ENCODE results near the gene CLPSL2.

CLPSL2 gene

GRCh38 chr6:35787266-35788218 is 11.1 kb downstream of the CLPSL2 start:
- DNase-seq (ENCODE audit: low read depth), result no peak

- no peak for DNase-seq (ENCODE audit: low read depth)
Observed at GRCh38 chr6:35788423-35788982, 12.1 kb downstream of the CLPSL2 start.

GRCh38 chr6:35790683-35791082 is 14.3 kb downstream of the CLPSL2 start:
- DNase-seq (ENCODE audit: low read depth), result no peak

- no peak for DNase-seq (ENCODE audit: low read depth)
Observed at GRCh38 chr6:35794536-35795452, 18.4 kb downstream of the CLPSL2 start.

- no peak for DNase-seq (ENCODE audit: low read depth)
Observed at GRCh38 chr6:35795453-35796071, 19.2 kb downstream of the CLPSL2 start.

GRCh38 chr6:35796236-35796635 is 19.8 kb downstream of the CLPSL2 start:
- DNase-seq (ENCODE audit: low read depth), result no peak

GRCh38 chr6:35797837-35798526 is 21.6 kb downstream of the CLPSL2 start:
- DNase-seq (ENCODE audit: low read depth), result no peak

GRCh38 chr6:35798706-35799105 is 22.3 kb downstream of the CLPSL2 start:
- DNase-seq (ENCODE audit: low read depth), result no peak

GRCh38 chr6:35801148-35801547 is 24.8 kb downstream of the CLPSL2 start:
- DNase-seq (ENCODE audit: low read depth), result no peak

GRCh38 chr6:35804996-35805736 is 28.8 kb downstream of the CLPSL2 start, which contains the start of gene LHFPL5:
LHFPL5 (plus strand) TSS chr6:35805352; CDS start chr6:35805671, 319 bp downstream.
- DNase-seq (ENCODE audit: low read depth), result no peak

GRCh38 chr6:35808688-35809087 is 32.3 kb downstream of the CLPSL2 start:
- DNase-seq (ENCODE audit: low read depth), result no peak

GRCh38 chr6:35809809-35810208 is 33.4 kb downstream of the CLPSL2 start:
- DNase-seq (ENCODE audit: low read depth), result no peak

- peak; percentile 24 for DNase-seq (ENCODE audit: low read depth)
Observed at GRCh38 chr6:35810971-35811698, 34.7 kb downstream of the CLPSL2 start.

GRCh38 chr6:35811699-35811995 is 35.2 kb downstream of the CLPSL2 start:
- DNase-seq (ENCODE audit: low read depth), result no peak

GRCh38 chr6:35817515-35817914 is 41.1 kb downstream of the CLPSL2 start:
- DNase-seq (ENCODE audit: low read depth), result no peak

- no peak for DNase-seq (ENCODE audit: low read depth)
Observed at GRCh38 chr6:35823601-35824000, 47.2 kb downstream of the CLPSL2 start.

GRCh38 chr6:35824552-35825192 is 48.3 kb downstream of the CLPSL2 start:
- no peak for DNase-seq (ENCODE audit: low read depth)

Measured in HS-5 (cell line).